H1 (cell line): Measurements from ENCODE around the gene SUSD6. TPM values are rescaled to one million over a fixed set of nuclear protein-coding genes. Genes with fewer than 3 reads are reported as not detected.
A peak's percentile ranks its signal among the peaks of the same experiment; 100 is the strongest.

Experiments used
- CTCF ChIA-PET: fragments of 300-600 bp; sonication (Branson Sonifier 250); formaldehyde crosslinking; loops from one replicate; lab custom pipeline; 2021; ENCODE audit not compliant: partially characterized antibody; lab: Charles Lee
- POLR2A ChIA-PET: fragments of 300-600 bp; sonication (Branson Sonifier 250); formaldehyde crosslinking; loops from one replicate; lab custom pipeline; 2021; ENCODE audit warnings: inconsistent platforms; ENCODE audit not compliant: partially characterized antibody; lab: Charles Lee
- DNase-seq, 2 experiments: peaks; one replicate each; pipeline versions ENCODE4 v3.0.0 to v3.0.0-alpha.2; 2010 to 2022; ENCODE audit warnings: low spot score in 2 of 2, low read depth in 1 of 2, mixed read lengths in 1 of 2
- FAIRE-seq: peaks from 2 replicates; lab custom pipeline; 2011; peaks lifted over from hg19 to GRCh38; lab: Jason Lieb, UNC
- H2AFZ ChIP-seq: 2 replicates; pipeline ENCODE4 v1.8.1; 2012; ENCODE audit warnings: low read length, inconsistent platforms
- H2AK5ac ChIP-seq: 2 replicates; pipeline ENCODE4 v1.6.1; 2013; ENCODE audit warnings: low read depth, low read length
- H2BK120ac ChIP-seq: replicated peaks from 2 replicates; pipeline ENCODE3; 2013; ENCODE audit warnings: low read depth, low read length, inconsistent platforms
- H2BK12ac ChIP-seq: 2 replicates; pipeline ENCODE4 v1.6.1; 2013; ENCODE audit warnings: low read depth, low read length
- H2BK15ac ChIP-seq: 2 replicates; pipeline ENCODE4 v1.6.1; 2013; ENCODE audit warnings: low read length
- H2BK20ac ChIP-seq: 2 replicates; pipeline ENCODE4 v1.6.1; 2013; ENCODE audit warnings: low read length
- H2BK5ac ChIP-seq: 2 replicates; pipeline ENCODE4 v1.6.1; 2013; ENCODE audit warnings: low read depth, low read length
- H3K14ac ChIP-seq: 2 replicates; pipeline ENCODE4 v1.6.1; 2013; ENCODE audit warnings: inconsistent platforms; ENCODE audit not compliant: insufficient read length
- H3K18ac ChIP-seq: 2 replicates; pipeline ENCODE4 v1.6.1; 2013; ENCODE audit warnings: low read length; ENCODE audit errors: extremely low read depth
- H3K23ac ChIP-seq: 2 replicates; pipeline ENCODE4 v1.6.1; 2013; ENCODE audit warnings: inconsistent platforms; ENCODE audit not compliant: insufficient read length
- H3K23me2 ChIP-seq: 2 replicates; pipeline ENCODE4 v1.6.1; 2013; ENCODE audit warnings: low read depth, low read length
- H3K27ac ChIP-seq: 2 replicates; pipeline ENCODE4 v1.6.1; 2011; ENCODE audit warnings: low read depth, low read length, inconsistent platforms
- H3K27me3 ChIP-seq, 4 experiments: replicated peaks in 1 of 4; 1 replicate in 1 of 4; 2 replicates in 3 of 4; pipeline versions ENCODE4 v1.6.1 to v1.8.1; 2011 to 2013; ENCODE audit warnings: low read length in 3 of 4, mild to moderate bottlenecking in 3 of 4, inconsistent platforms in 2 of 4, mixed read lengths in 2 of 4, moderate library complexity in 1 of 4; ENCODE audit not compliant: control insufficient read depth in 3 of 4, insufficient read depth in 3 of 4; ENCODE audit errors: extremely low read depth in 1 of 4
- H3K36me3 ChIP-seq, 4 experiments: 2 replicates each; pipeline versions ENCODE4 v1.6.1 to v1.8.1; 2011 to 2013; ENCODE audit warnings: mild to moderate bottlenecking in 4 of 4, low read length in 3 of 4, moderate library complexity in 2 of 4, control low read depth in 1 of 4, inconsistent platforms in 1 of 4; ENCODE audit not compliant: insufficient read depth in 4 of 4, control insufficient read depth in 2 of 4
- H3K4ac ChIP-seq: replicated peaks from 2 replicates; pipeline ENCODE3; 2013; ENCODE audit warnings: low read length, low read depth, mixed read lengths, inconsistent platforms; ENCODE audit not compliant: insufficient read length
- H3K4me1 ChIP-seq, 4 experiments: replicated peaks in 1 of 4; 1 replicate in 1 of 4; 2 replicates in 3 of 4; pipeline versions ENCODE4 v1.6.1 to v1.8.1; 2011 to 2013; ENCODE audit warnings: low read length in 3 of 4, inconsistent platforms in 2 of 4, mixed read lengths in 1 of 4; ENCODE audit not compliant: insufficient read depth in 4 of 4, control insufficient read depth in 3 of 4
- H3K4me2 ChIP-seq, 2 experiments: 2 replicates each; pipeline versions ENCODE4 v1.6.1 to v1.8.1; 2011 to 2013; ENCODE audit warnings: low read depth in 2 of 2, low read length in 2 of 2, control low read depth in 1 of 2, inconsistent platforms in 1 of 2, mild to moderate bottlenecking in 1 of 2; ENCODE audit not compliant: insufficient read depth in 1 of 2
- H3K4me3 ChIP-seq, 4 experiments: fragments of 200-600, 300-600 bp in 1 of 4; sonication (generic), shearing (Covaris generic), sonication (Bioruptor Twin) in 1 of 4; 2 replicates each; pipeline versions ENCODE4 v1.5.1 to v1.8.1; 2011 to 2016; ENCODE audit warnings: low read length in 4 of 4, low read depth in 3 of 4, control low read depth in 2 of 4, inconsistent platforms in 2 of 4, mild to moderate bottlenecking in 2 of 4, mixed read lengths in 1 of 4, moderate library complexity in 1 of 4; ENCODE audit not compliant: insufficient read depth in 2 of 4; ENCODE audit errors: extremely low read depth in 1 of 4
- H3K56ac ChIP-seq: replicated peaks from 2 replicates; pipeline ENCODE3; 2013; ENCODE audit warnings: low read depth, mild to moderate bottlenecking, mixed read lengths, low read length, inconsistent platforms; ENCODE audit not compliant: insufficient read length
- H3K79me1 ChIP-seq: 2 replicates; pipeline ENCODE4 v1.6.1; 2013; ENCODE audit warnings: low read depth, low read length, control low read depth
- H3K79me2 ChIP-seq, 2 experiments: 2 replicates each; pipeline versions ENCODE4 v1.6.1 to v1.8.1; 2012 to 2013; ENCODE audit warnings: low read length in 2 of 2, mild to moderate bottlenecking in 2 of 2, inconsistent platforms in 1 of 2; ENCODE audit not compliant: insufficient read depth in 2 of 2, control insufficient read depth in 1 of 2
- H3K9ac ChIP-seq, 4 experiments: replicated peaks in 1 of 4; 1 replicate in 1 of 4; 2 replicates in 3 of 4; pipeline versions ENCODE4 v1.6.1 to v1.8.1; 2011 to 2013; ENCODE audit warnings: low read depth in 3 of 4, low read length in 3 of 4, control low read depth in 2 of 4, mild to moderate bottlenecking in 2 of 4, moderate library complexity in 2 of 4, inconsistent platforms in 1 of 4; ENCODE audit errors: extremely low read depth in 1 of 4
- H3K9me3 ChIP-seq, 2 experiments: 2 replicates each; pipeline versions ENCODE4 v1.6.1 to v1.8.1; 2012 to 2013; ENCODE audit warnings: mild to moderate bottlenecking in 2 of 2, moderate library complexity in 2 of 2, control low read depth in 1 of 2, inconsistent platforms in 1 of 2, low read depth in 1 of 2, low read length in 1 of 2, mixed read lengths in 1 of 2; ENCODE audit not compliant: insufficient read depth in 2 of 2
- H4K20me1 ChIP-seq, 2 experiments: replicated peaks in 1 of 2; 2 replicates each; pipeline versions ENCODE3 to v1.8.1; 2011 to 2013; ENCODE audit warnings: inconsistent platforms in 2 of 2, low read length in 2 of 2, mild to moderate bottlenecking in 1 of 2; ENCODE audit not compliant: insufficient read depth in 2 of 2, control insufficient read depth in 1 of 2
- H4K5ac ChIP-seq: 2 replicates; pipeline ENCODE4 v1.6.1; 2013; ENCODE audit warnings: low read length, low read depth, mixed read lengths, inconsistent platforms; ENCODE audit not compliant: insufficient read length
- H4K8ac ChIP-seq: 2 replicates; pipeline ENCODE4 v1.8.0; 2013; ENCODE audit warnings: mild to moderate bottlenecking, moderate library complexity, low read length, inconsistent platforms; ENCODE audit not compliant: insufficient read depth; ENCODE audit errors: extremely low read depth
- H4K91ac ChIP-seq: replicated peaks from 2 replicates; pipeline ENCODE3; 2013; ENCODE audit warnings: low read length, mixed read lengths, inconsistent platforms; ENCODE audit not compliant: insufficient read length
- NRF1 ChIP-seq: IDR thresholded peaks from 2 replicates; pipeline ENCODE4 v1.6.1; 2011; ENCODE audit warnings: mild to moderate bottlenecking, low read depth, low read length, improper control_type of control experiment
- POLR2A ChIP-seq, 2 experiments: IDR thresholded peaks; 1 replicate in 1 of 2; 2 replicates in 1 of 2; pipeline ENCODE4 v1.6.1; 2011; ENCODE audit warnings: low read depth in 2 of 2, low read length in 2 of 2, mild to moderate bottlenecking in 2 of 2; ENCODE audit errors: control extremely low read depth in 1 of 2
- RAD21 ChIP-seq, 2 experiments: IDR thresholded peaks in 1 of 2; conservative IDR thresholded peaks in 1 of 2; 2 replicates each; pipeline ENCODE4 v1.6.1; 2011; ENCODE audit warnings: low read depth in 2 of 2, low read length in 2 of 2, improper control_type of control experiment in 1 of 2, inconsistent platforms in 1 of 2, mild to moderate bottlenecking in 1 of 2, moderate library complexity in 1 of 2
- TAF1 ChIP-seq: IDR thresholded peaks from 2 replicates; pipeline ENCODE4 v1.6.1; 2011; ENCODE audit warnings: mild to moderate bottlenecking, low read depth, low read length
- TBP ChIP-seq: IDR thresholded peaks from 2 replicates; pipeline ENCODE4 v1.6.1; 2011; ENCODE audit warnings: low read depth, low read length, improper control_type of control experiment
- USF2 ChIP-seq: IDR thresholded peaks from 2 replicates; pipeline ENCODE4 v1.6.1; 2011; ENCODE audit warnings: low read length, improper control_type of control experiment
- YY1 ChIP-seq: IDR thresholded peaks from 2 replicates; pipeline ENCODE4 v1.6.1; 2011; ENCODE audit warnings: low read depth, mild to moderate bottlenecking, low read length
- WGBS, 2 experiments: shearing (Covaris generic) in 1 of 2; methylation state at CpG; one replicate each; pipeline versions ENCODE4 v1.1.6 to v1.1.7; 2013 to 2015; ENCODE audit warnings: low lambda C conversion rate in 2 of 2, mixed read lengths in 2 of 2, inconsistent platforms in 1 of 2, low coverage in 1 of 2, missing lambda C conversion rate in 1 of 2; ENCODE audit not compliant: insufficient replicate concordance in 2 of 2, insufficient coverage in 1 of 2, insufficient read length in 1 of 2; ENCODE audit errors: extremely low coverage in 1 of 2, missing lambda C conversion rate in 1 of 2; 5-methylcytosine and 5-hydroxymethylcytosine counted together
- polyA plus RNA-seq, 7 experiments: library from polyadenylated mRNA; depleted of rRNA in 3 of 7; stranded (reverse) in 5 of 7; unstranded in 2 of 7; fragments of >200 nt in 5 of 7; fragments of 200-250 nt in 2 of 7; gene quantifications; 1 replicate in 5 of 7; 2 replicates in 1 of 7; 4 replicates in 1 of 7; pipeline versions ENCODE4 v1.2.1 to v1.2.3, GENCODE V29; 2011 to 2013; ENCODE audit warnings: missing spikeins in 2 of 7, mixed read lengths in 2 of 7
- total RNA-seq: library from RNA; stranded (reverse); fragmentation: NEBNext Ultra II Directional; extraction: Animal tissue kit (Norgen Biotek cat#: 25700); gene quantifications from 2 replicates; pipeline ENCODE4 v1.2.1, GENCODE V29; 2021
- TF ChIP-seq, protein P1 (sequence below), 3 experiments: IDR thresholded peaks; 1 replicate in 2 of 3; 2 replicates in 1 of 3; pipeline versions ENCODE4 v1.5.1 to v1.6.1; 2011; ENCODE audit warnings: low read length in 3 of 3, mild to moderate bottlenecking in 3 of 3, inconsistent platforms in 2 of 3, low read depth in 1 of 3, moderate library complexity in 1 of 3; ENCODE audit not compliant: insufficient read depth in 1 of 3; ENCODE audit errors: control extremely low read depth in 1 of 3

Gene SUSD6
- total and polyA plus RNA-seq, 2 of the 8 experiments (the other 6 are each of a cell fraction or from before 2014, with no cell fraction given): 3.0 to 3.8 TPM

GRCh38 chr14:69713209-69713781, 101.9 kb downstream of the SUSD6 start:
- no peaks in the 10 kb centered on the region for H3K23me2 ChIP-seq
- H2AK5ac ChIP-seq: no peak overlapping the region
- no peaks in the 10 kb centered on the region for H4K20me1 ChIP-seq
- H3K23ac ChIP-seq: no peak overlapping the region
- peak; percentile 79 for FAIRE-seq
- H3K56ac ChIP-seq: peak overlapping the region; percentile 80
- H2BK15ac ChIP-seq: no peak overlapping the region; the same call in 1 of the 2 replicates
- H2BK20ac ChIP-seq: peak overlapping the region; percentile 87
- peak overlapping the region in 3 of 4 experiments; percentile 2 to 23 (median 11); a peak in 3 of 8 replicates for H3K4me3 ChIP-seq
- H3K14ac ChIP-seq: no peak overlapping the region
- H3K27ac ChIP-seq: peak overlapping the region; percentile 96
- peaks cover 16 to 36% (median 28%) of the 10 kb centered on the region in 4 experiments for H3K4me1 ChIP-seq
- no peaks in the 10 kb centered on the region for H3K27me3 ChIP-seq
- H3K9me3 ChIP-seq: no peaks in the 10 kb centered on the region
- H3K18ac ChIP-seq: peak overlapping the region; percentile 33
- H2AFZ ChIP-seq: no peak overlapping the region
- peak overlapping the region; percentile 11 for H2BK120ac ChIP-seq
- peak overlapping the region; percentile 61 for H3K4ac ChIP-seq
- peak in 1 of 2 experiments; percentile 67 for DNase-seq
- H3K9ac ChIP-seq: peak overlapping the region in 2 of 4 experiments; percentile 13 to 51; a peak in 4 of 7 replicates
- H3K36me3 ChIP-seq: no peaks in the 10 kb centered on the region
- peak overlapping the region; percentile 99 for H2BK5ac ChIP-seq
- WGBS, 2 experiments: 19% methylated on average over 4 of the region's 4 CpGs; no CpG with 5 or more reads in 1 of the 2 experiments
- POLR2A ChIA-PET: interaction anchor here (0.9 to 1.2 kb wide), 6 partner anchors 9 to 142 kb away, joined by 3 to 4 read pairs (median 3); partner anchors contain the start of gene SUSD6
- H2BK12ac ChIP-seq: peak overlapping the region; percentile 99
- no peaks in the 10 kb centered on the region for H3K79me1 ChIP-seq
- H3K79me2 ChIP-seq: no peaks in the 10 kb centered on the region
- H3K4me2 ChIP-seq: peak overlapping the region; percentile 54 to 60
- H4K5ac ChIP-seq: peak overlapping the region; percentile 65
- CTCF ChIA-PET: interaction anchor here (0.7 to 3.9 kb wide), 15 partner anchors 12 to 168 kb away, joined by 3 to 13 read pairs (median 4); partner anchors contain the start of gene CCDC177
- peak overlapping the region; percentile 83 for H4K91ac ChIP-seq
- no peak overlapping the region for H4K8ac ChIP-seq
- TF ChIP-seq NRF1 (no peak), USF2 (0 out of 2 replicates have a peak, but pooled peaks have one; percentile 3), POLR2A (IDR thresholded peaks at IDR 0.05; ENCODE audit: control extremely low read depth in 1 of 2, low read depth in 2 of 2, low read length in 2 of 2) (peak; percentile 28 to 66), YY1 (0 out of 2 replicates have a peak, but pooled peaks have one; percentile 31), RAD21 (IDR thresholded peaks at IDR 0.05 in 1 of 2, conservative IDR thresholded peaks at IDR 0.05 in 1 of 2; ENCODE audit: low read depth in 2 of 2, low read length in 2 of 2) (peak; percentile 13 to 23; a peak in 2 of 4 replicates), TBP (0 out of 2 replicates have a peak, but pooled peaks have one; percentile 32), TAF1 (0 out of 2 replicates have a peak, but pooled peaks have one; percentile 51)
- TF ChIP-seq, protein P1, sequence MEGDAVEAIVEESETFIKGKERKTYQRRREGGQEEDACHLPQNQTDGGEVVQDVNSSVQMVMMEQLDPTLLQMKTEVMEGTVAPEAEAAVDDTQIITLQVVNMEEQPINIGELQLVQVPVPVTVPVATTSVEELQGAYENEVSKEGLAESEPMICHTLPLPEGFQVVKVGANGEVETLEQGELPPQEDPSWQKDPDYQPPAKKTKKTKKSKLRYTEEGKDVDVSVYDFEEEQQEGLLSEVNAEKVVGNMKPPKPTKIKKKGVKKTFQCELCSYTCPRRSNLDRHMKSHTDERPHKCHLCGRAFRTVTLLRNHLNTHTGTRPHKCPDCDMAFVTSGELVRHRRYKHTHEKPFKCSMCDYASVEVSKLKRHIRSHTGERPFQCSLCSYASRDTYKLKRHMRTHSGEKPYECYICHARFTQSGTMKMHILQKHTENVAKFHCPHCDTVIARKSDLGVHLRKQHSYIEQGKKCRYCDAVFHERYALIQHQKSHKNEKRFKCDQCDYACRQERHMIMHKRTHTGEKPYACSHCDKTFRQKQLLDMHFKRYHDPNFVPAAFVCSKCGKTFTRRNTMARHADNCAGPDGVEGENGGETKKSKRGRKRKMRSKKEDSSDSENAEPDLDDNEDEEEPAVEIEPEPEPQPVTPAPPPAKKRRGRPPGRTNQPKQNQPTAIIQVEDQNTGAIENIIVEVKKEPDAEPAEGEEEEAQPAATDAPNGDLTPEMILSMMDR (IDR thresholded peaks at IDR 0.05; ENCODE audit: control extremely low read depth in 1 of 3, insufficient read depth in 1 of 3, low read depth in 1 of 3, low read length in 3 of 3): peak; percentile 19 to 43 (median 23); a peak in 3 of 4 replicates
